ENCODE measurements around the gene FLNB. TPM values are rescaled to one million over a fixed set of nuclear protein-coding genes. Genes with fewer than 3 reads are reported as not detected.

Gene FLNB
- total RNA-seq, 1 experiment from 2014 or later: 83.4 TPM

GRCh38 chr3:58020783-58021071, 12.5 kb downstream of the FLNB start:
- Histone ChIP-seq H3K56ac (ENCODE audit: insufficient read length, low read depth, low read length) (peak overlapping the region; percentile 47), H3K9me3 (ENCODE audit: control insufficient read depth, low read depth, low read length) (no peaks in the 10 kb centered on the region), H4K91ac (ENCODE audit: insufficient read length, low read depth, low read length) (peak overlapping the region; percentile 24), H2BK5ac (ENCODE audit: insufficient read length, low read length) (peak overlapping the region; percentile 32), H3K23me2 (ENCODE audit: insufficient read length, low read depth, low read length, poor library complexity, severe bottlenecking) (no peaks in the 10 kb centered on the region), H4K20me1 (ENCODE audit: control insufficient read depth, insufficient read depth, insufficient read length) (no peaks in the 10 kb centered on the region), H3K27me3 (ENCODE audit: insufficient read depth, low read length) (no peaks in the 10 kb centered on the region), H3K4me1 (ENCODE audit: insufficient read depth, low read length) (peaks cover 28% of the 10 kb centered on the region; the same call in 1 of the 2 replicates), H2AK5ac (ENCODE audit: insufficient read length, low read length) (no peak overlapping the region), H3K79me1 (ENCODE audit: insufficient read depth, low read depth, low read length, poor library complexity, severe bottlenecking) (peaks cover 8% of the 10 kb centered on the region), H3K14ac (ENCODE audit: insufficient read depth, low read length) (peak overlapping the region; percentile 33), H3K4ac (ENCODE audit: low read depth, low read length) (no peak overlapping the region), H2AFZ (ENCODE audit: low read length) (no peak overlapping the region), H2BK120ac (ENCODE audit: low read depth, low read length, poor library complexity, severe bottlenecking) (no peak overlapping the region), H3K27ac (ENCODE audit: insufficient read length, low read depth, low read length) (peak overlapping the region; percentile 97), H4K5ac (ENCODE audit: insufficient read length, low read depth, low read length) (peak overlapping the region; percentile 9), H2BK15ac (ENCODE audit: low read depth, low read length) (no peak overlapping the region), H3K9ac (ENCODE audit: extremely low read depth, insufficient read length, low read length) (no peak overlapping the region), H2BK12ac (ENCODE audit: insufficient read length, low read depth, low read length) (peak overlapping the region; percentile 48), H3K4me2 (ENCODE audit: insufficient read depth, insufficient read length, low read length) (peak overlapping the region; percentile 34), H4K8ac (replicated peaks; ENCODE audit: insufficient read length, low read depth, low read length) (no peak overlapping the region), H3K18ac (ENCODE audit: insufficient read length, low read depth, low read length) (peak overlapping the region; percentile 64), H3K79me2 (ENCODE audit: insufficient read depth, low read length) (peaks cover 18% of the 10 kb centered on the region; the same call in 1 of the 2 replicates), H3T11ph (ENCODE audit: low read length) (no peak overlapping the region), H3K23ac (ENCODE audit: insufficient read length, low read depth, low read length) (no peak overlapping the region), H2BK20ac (ENCODE audit: low read depth, low read length, poor library complexity, severe bottlenecking) (no peak overlapping the region)
- Mint-ChIP-seq H3K4me1 (peaks cover 59 to 67% of the 10 kb centered on the region in 2 experiments), H3K27me3 (ENCODE audit: low read depth) (no peaks in the 10 kb centered on the region; the same call in 1 of the 2 replicates), H3K4me3 (peak overlapping the region in 1 of 2 experiments; percentile 64; a peak in 1 of 5 replicates), H3K36me3 (ENCODE audit: insufficient read depth in 1 of 3, low read depth in 3 of 3) (peaks cover 0 to 2% (median 0%) of the 10 kb centered on the region in 3 experiments; a peak in 3 of 7 replicates), H3K27ac (peak overlapping the region; percentile 97 to 99 (median 99)), H3K9me3 (no peaks in the 10 kb centered on the region; a peak in 1 of 5 replicates)
- no CpG with 5 or more reads among the region's 7 CpGs for WGBS (ENCODE audit: extremely low coverage, insufficient read length, low lambda C conversion rate)
- DNase-seq: no peak
- TF ChIP-seq, protein P1, sequence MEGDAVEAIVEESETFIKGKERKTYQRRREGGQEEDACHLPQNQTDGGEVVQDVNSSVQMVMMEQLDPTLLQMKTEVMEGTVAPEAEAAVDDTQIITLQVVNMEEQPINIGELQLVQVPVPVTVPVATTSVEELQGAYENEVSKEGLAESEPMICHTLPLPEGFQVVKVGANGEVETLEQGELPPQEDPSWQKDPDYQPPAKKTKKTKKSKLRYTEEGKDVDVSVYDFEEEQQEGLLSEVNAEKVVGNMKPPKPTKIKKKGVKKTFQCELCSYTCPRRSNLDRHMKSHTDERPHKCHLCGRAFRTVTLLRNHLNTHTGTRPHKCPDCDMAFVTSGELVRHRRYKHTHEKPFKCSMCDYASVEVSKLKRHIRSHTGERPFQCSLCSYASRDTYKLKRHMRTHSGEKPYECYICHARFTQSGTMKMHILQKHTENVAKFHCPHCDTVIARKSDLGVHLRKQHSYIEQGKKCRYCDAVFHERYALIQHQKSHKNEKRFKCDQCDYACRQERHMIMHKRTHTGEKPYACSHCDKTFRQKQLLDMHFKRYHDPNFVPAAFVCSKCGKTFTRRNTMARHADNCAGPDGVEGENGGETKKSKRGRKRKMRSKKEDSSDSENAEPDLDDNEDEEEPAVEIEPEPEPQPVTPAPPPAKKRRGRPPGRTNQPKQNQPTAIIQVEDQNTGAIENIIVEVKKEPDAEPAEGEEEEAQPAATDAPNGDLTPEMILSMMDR (conservative IDR thresholded peaks at IDR 0.05): no peak

All from H9 (cell line).